ENCODE measurements around the gene MERTK.

DNA sequence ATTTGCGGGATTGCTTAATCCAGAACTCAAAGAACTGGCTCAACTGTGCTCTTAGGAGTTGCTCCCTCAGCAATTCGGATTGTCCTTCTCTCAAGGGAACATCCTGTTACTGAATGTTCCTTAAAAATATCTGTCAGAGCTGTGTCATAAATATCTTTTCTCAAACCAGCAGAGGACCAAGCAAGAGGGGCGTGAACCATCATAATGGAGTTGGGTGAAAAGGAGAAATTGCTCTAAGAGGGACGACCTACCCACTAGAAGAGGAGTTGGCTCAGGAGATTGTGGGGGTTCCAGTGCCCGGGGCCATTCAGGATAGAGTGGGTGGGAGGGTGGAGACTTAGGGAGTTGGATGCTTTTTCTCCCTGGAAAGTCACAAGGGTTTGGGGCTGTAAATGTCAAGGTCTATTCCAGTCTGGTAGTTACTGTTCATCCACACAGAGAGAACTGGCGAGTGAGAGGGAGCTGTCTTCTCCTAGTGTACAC, 59.5 kb downstream of the MERTK start:
- TF ChIP-seq, protein P1, sequence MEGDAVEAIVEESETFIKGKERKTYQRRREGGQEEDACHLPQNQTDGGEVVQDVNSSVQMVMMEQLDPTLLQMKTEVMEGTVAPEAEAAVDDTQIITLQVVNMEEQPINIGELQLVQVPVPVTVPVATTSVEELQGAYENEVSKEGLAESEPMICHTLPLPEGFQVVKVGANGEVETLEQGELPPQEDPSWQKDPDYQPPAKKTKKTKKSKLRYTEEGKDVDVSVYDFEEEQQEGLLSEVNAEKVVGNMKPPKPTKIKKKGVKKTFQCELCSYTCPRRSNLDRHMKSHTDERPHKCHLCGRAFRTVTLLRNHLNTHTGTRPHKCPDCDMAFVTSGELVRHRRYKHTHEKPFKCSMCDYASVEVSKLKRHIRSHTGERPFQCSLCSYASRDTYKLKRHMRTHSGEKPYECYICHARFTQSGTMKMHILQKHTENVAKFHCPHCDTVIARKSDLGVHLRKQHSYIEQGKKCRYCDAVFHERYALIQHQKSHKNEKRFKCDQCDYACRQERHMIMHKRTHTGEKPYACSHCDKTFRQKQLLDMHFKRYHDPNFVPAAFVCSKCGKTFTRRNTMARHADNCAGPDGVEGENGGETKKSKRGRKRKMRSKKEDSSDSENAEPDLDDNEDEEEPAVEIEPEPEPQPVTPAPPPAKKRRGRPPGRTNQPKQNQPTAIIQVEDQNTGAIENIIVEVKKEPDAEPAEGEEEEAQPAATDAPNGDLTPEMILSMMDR (IDR thresholded peaks at IDR 0.05) = no peak
- TF ChIP-seq POLR2A (IDR thresholded peaks at IDR 0.05) = no peak
